Measurements from ENCODE around the gene OTOP2. TPM values are rescaled to one million over a fixed set of nuclear protein-coding genes. Genes with fewer than 3 reads are reported as not detected.

Gene OTOP2
- total RNA-seq, 2 experiments from 2014 or later = not detected

DNA sequence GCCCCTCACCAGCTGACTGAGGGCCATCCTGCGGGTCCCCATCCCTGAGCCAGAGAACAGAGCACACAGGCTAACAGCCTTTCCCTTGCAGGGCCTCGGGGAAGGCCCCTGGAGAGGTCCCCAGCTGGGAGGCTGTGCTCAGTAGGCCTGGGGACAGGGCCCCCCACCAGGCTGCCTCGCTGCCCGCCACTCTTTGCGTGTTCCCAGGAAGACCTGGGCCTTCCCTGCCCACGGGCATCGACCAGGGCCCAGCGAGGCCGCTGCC is 47.7 kb downstream of the OTOP2 start:
- H3K4me1 ChIP-seq (ENCODE audit: insufficient read depth, low read length, poor library complexity, severe bottlenecking) = peaks cover 10% of the 10 kb centered on the region
- H4K20me1 ChIP-seq (ENCODE audit: insufficient read depth, low read length) = no peaks in the 10 kb centered on the region
- H3K4me2 ChIP-seq (ENCODE audit: low read length) = peak overlapping the region; percentile 71; the same call in 1 of the 2 replicates
- no peak for TF ChIP-seq EZH2phosphoT487 (IDR thresholded peaks at IDR 0.05; ENCODE audit: borderline replicate concordance, low read depth, low read length)
- TF ChIP-seq, protein P1, sequence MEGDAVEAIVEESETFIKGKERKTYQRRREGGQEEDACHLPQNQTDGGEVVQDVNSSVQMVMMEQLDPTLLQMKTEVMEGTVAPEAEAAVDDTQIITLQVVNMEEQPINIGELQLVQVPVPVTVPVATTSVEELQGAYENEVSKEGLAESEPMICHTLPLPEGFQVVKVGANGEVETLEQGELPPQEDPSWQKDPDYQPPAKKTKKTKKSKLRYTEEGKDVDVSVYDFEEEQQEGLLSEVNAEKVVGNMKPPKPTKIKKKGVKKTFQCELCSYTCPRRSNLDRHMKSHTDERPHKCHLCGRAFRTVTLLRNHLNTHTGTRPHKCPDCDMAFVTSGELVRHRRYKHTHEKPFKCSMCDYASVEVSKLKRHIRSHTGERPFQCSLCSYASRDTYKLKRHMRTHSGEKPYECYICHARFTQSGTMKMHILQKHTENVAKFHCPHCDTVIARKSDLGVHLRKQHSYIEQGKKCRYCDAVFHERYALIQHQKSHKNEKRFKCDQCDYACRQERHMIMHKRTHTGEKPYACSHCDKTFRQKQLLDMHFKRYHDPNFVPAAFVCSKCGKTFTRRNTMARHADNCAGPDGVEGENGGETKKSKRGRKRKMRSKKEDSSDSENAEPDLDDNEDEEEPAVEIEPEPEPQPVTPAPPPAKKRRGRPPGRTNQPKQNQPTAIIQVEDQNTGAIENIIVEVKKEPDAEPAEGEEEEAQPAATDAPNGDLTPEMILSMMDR (conservative IDR thresholded peaks at IDR 0.05; ENCODE audit: low read length) = no peak
- H3K9me3 ChIP-seq (ENCODE audit: low read length) = no peaks in the 10 kb centered on the region
- no peaks in the 10 kb centered on the region for H3K36me3 ChIP-seq (ENCODE audit: insufficient read depth, low read length)
- intact Hi-C loops (cut with micrococcal nuclease; ENCODE audit: unreplicated experiment) = no loop called here
- H3K4me3 ChIP-seq (ENCODE audit: low read depth, low read length, poor library complexity, severe bottlenecking) = no peak overlapping the region
- no peak overlapping the region for H2AFZ ChIP-seq (ENCODE audit: low read length)
- no peaks in the 10 kb centered on the region for H3K9me2 ChIP-seq (ENCODE audit: insufficient read depth, low read length)
- no peak for DNase-seq (ENCODE audit: low spot score)
- no peaks in the 10 kb centered on the region for H3K79me2 ChIP-seq (ENCODE audit: insufficient read depth, low read depth, low read length)
- POLR2A ChIA-PET = interaction anchor here (1.0 to 2.2 kb wide), 3 partner anchors 11 to 41 kb away, joined by 3 to 9 read pairs (median 4); partner anchors contain the start of gene MRPL58
- CTCF ChIA-PET (ENCODE audit: unreplicated experiment) = interaction anchor here (1.8 kb wide), 1 partner anchor 11 kb away, joined by 9 read pairs; no protein-coding TSS in a partner anchor
- no TSS peak for BruUV-seq (replicated peaks)
- no peak overlapping the region for H3K27ac ChIP-seq (ENCODE audit: low read depth, low read length, poor library complexity, severe bottlenecking)

DNA sequence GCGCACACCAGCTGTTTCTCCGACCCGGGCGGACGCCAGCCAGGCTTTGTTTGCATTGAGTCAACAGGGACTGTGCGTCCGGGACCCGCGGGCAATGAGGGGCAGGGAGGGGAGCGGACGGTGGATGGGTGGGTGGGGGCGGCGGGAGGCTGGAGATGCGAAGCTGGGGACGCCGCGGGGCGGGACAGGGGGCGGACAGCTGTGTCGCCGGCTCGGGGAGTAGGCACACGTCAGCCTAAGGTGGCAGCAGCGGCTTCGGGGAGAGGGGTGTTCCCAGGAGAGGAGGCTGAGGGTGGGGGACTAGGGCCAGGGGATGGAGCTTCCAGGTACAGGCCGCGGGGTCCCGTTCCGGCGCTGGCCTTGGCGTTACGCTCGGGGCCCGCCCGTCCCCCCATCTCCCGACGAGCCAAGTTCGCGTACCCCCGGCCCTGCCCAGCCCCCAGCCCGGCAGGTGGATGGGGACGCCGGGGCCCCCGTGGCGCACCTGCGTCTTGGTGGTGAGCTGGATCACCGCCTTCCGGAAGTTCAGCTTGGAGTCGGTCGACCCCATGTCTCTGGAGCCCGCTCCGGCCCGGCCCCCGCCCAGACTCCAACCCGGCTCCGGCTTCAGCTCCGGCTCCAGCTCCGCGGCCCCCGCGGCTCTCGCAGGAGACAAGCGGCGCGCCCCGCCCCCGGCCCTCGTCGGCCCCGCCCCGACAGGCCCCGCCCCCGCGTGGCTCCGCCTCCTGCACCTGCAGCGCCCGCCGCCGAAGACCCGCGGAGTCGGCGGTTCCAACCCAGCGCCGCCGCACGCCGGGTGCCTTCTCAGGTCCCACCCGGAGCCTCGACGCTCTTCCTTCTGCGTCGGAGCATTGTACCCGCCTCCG is 48.3 kb downstream of the OTOP2 start, which contains the start of gene HID1:
HID1 (minus strand) TSS at position 653 of the 866 bp plus-strand sequence; CDS start at position 550, 103 bp downstream.
- peak; percentile 72 for DNase-seq (ENCODE audit: low spot score)
- Histone ChIP-seq H4K20me1 (ENCODE audit: insufficient read depth, low read length) (no peaks in the 10 kb centered on the region), H3K4me3 (ENCODE audit: low read depth, low read length, poor library complexity, severe bottlenecking) (peak within 1 kb of the TSS; percentile 62), H3K36me3 (ENCODE audit: insufficient read depth, low read length) (no peaks in the 10 kb centered on the region), H3K4me2 (ENCODE audit: low read length) (peak within 1 kb of the TSS; percentile 71), H2AFZ (ENCODE audit: low read length) (no peak within 1 kb of the TSS), H3K9me3 (ENCODE audit: low read length) (no peaks in the 10 kb centered on the region), H3K79me2 (ENCODE audit: insufficient read depth, low read depth, low read length) (no peaks in the 10 kb centered on the region), H3K27ac (ENCODE audit: low read depth, low read length, poor library complexity, severe bottlenecking) (no peak within 1 kb of the TSS), H3K9me2 (ENCODE audit: insufficient read depth, low read length) (no peaks in the 10 kb centered on the region), H3K4me1 (ENCODE audit: insufficient read depth, low read length, poor library complexity, severe bottlenecking) (peaks cover 10% of the 10 kb centered on the region)
- BruUV-seq (replicated peaks) = no TSS peak
- intact Hi-C loops (cut with micrococcal nuclease; ENCODE audit: unreplicated experiment) = no loop called here
- TF ChIP-seq EZH2phosphoT487 (IDR thresholded peaks at IDR 0.05; ENCODE audit: borderline replicate concordance, low read depth, low read length) = no peak
- TF ChIP-seq, protein P1 (conservative IDR thresholded peaks at IDR 0.05; ENCODE audit: low read length) = no peak
- ChIA-PET POLR2A (interaction anchor here (1.2 to 2.2 kb wide), 3 partner anchors 11 to 40 kb away, joined by 4 to 9 read pairs (median 5); partner anchors contain the start of gene MRPL58), CTCF (ENCODE audit: unreplicated experiment) (interaction anchor here (0.7 to 1.8 kb wide), 3 partner anchors 9 to 11 kb away, joined by 3 to 9 read pairs (median 4); no protein-coding TSS in a partner anchor)
